ENCODE measurements around the gene CEP63. TPM values are rescaled to one million over a fixed set of nuclear protein-coding genes. Genes with fewer than 3 reads are reported as not detected.

Gene CEP63
- total RNA-seq, 1 donor from 2014 or later = 26.3 TPM

DNA sequence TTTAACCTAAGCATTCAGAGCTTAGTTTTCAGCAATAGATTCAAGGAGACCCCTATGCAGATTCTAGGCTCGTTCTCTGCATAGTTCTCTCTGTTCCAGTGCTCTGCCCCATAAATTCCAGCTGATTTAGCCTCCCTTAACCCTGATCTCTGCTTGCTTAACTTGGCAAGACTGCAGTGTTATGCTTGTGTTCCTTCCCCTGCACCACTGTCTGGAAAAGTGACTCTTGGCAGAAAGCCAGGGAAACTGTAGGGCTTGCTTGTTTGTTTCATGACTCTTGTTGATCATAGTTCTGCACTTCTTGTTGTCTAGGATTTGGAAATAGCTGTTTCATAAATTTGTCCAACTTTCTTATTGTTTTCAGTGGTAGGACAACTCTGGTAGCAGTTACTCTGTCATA, 40.2 kb upstream of the CEP63 start:
- H3K36me3 Mint-ChIP-seq (ENCODE audit: unreplicated experiment) = peaks cover 2% of the 10 kb centered on the region
- peak overlapping the region; percentile 48 for H3K27ac Mint-ChIP-seq (ENCODE audit: unreplicated experiment)
- peaks cover 11% of the 10 kb centered on the region for H3K9me3 Mint-ChIP-seq (ENCODE audit: unreplicated experiment)
- DNase-seq (ENCODE audit: extremely low spot score, unreplicated experiment) = no peak
- peaks cover 49% of the 10 kb centered on the region for H3K4me1 Mint-ChIP-seq (ENCODE audit: unreplicated experiment)
- H3K4me3 Mint-ChIP-seq (ENCODE audit: unreplicated experiment) = no peak overlapping the region
- no peaks in the 10 kb centered on the region for H3K27me3 Mint-ChIP-seq (ENCODE audit: unreplicated experiment)
- no peak for TF ChIP-seq CTCF (IDR thresholded peaks at IDR 0.05)

- DNase-seq (ENCODE audit: extremely low spot score, unreplicated experiment) = no peak
- Mint-ChIP-seq H3K27ac (ENCODE audit: unreplicated experiment) (peak overlapping the region; percentile 68), H3K27me3 (ENCODE audit: unreplicated experiment) (no peaks in the 10 kb centered on the region), H3K4me3 (ENCODE audit: unreplicated experiment) (no peak overlapping the region), H3K4me1 (ENCODE audit: unreplicated experiment) (peaks cover 46% of the 10 kb centered on the region), H3K9me3 (ENCODE audit: unreplicated experiment) (peaks cover 11% of the 10 kb centered on the region), H3K36me3 (ENCODE audit: unreplicated experiment) (peaks cover 2% of the 10 kb centered on the region)
- TF ChIP-seq CTCF (IDR thresholded peaks at IDR 0.05) = no peak
Measured at GRCh38 chr3:134446800-134447199, 39.1 kb upstream of the CEP63 start.

GRCh38 chr3:134447351-134447750, 38.5 kb upstream of the CEP63 start:
- TF ChIP-seq CTCF (IDR thresholded peaks at IDR 0.05) = no peak
- Mint-ChIP-seq H3K4me3 (ENCODE audit: unreplicated experiment) (no peak overlapping the region), H3K27ac (ENCODE audit: unreplicated experiment) (peak overlapping the region; percentile 48), H3K27me3 (ENCODE audit: unreplicated experiment) (no peaks in the 10 kb centered on the region), H3K9me3 (ENCODE audit: unreplicated experiment) (peaks cover 11% of the 10 kb centered on the region), H3K4me1 (ENCODE audit: unreplicated experiment) (peaks cover 46% of the 10 kb centered on the region), H3K36me3 (ENCODE audit: unreplicated experiment) (peaks cover 2% of the 10 kb centered on the region)
- no peak for DNase-seq (ENCODE audit: extremely low spot score, unreplicated experiment)

DNA sequence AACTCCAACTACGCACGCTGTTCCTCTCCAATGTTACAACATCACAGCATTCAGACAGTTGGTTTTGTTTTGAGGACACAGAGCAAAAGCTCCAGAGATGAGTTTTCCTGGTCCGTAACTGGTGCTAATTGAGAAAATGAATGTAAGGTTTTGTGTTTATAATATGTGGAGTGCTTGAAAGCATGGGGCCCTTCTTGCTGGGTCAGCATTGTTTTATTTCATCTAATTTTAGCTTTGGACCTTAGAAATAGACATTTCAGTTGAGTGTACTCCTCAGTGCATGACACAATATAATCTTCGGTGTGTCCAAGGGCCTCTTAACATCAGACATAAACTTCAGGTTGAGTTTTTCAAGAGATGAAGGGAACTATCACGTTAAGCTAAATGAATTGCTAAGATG, 37.2 kb upstream of the CEP63 start:
- no peak for DNase-seq (ENCODE audit: extremely low spot score, unreplicated experiment)
- no peaks in the 10 kb centered on the region for H3K27me3 Mint-ChIP-seq (ENCODE audit: unreplicated experiment)
- peaks cover 46% of the 10 kb centered on the region for H3K4me1 Mint-ChIP-seq (ENCODE audit: unreplicated experiment)
- TF ChIP-seq CTCF (IDR thresholded peaks at IDR 0.05) = no peak
- peaks cover 11% of the 10 kb centered on the region for H3K9me3 Mint-ChIP-seq (ENCODE audit: unreplicated experiment)
- H3K27ac Mint-ChIP-seq (ENCODE audit: unreplicated experiment) = no peak overlapping the region
- peaks cover 2% of the 10 kb centered on the region for H3K36me3 Mint-ChIP-seq (ENCODE audit: unreplicated experiment)
- no peak overlapping the region for H3K4me3 Mint-ChIP-seq (ENCODE audit: unreplicated experiment)

DNA sequence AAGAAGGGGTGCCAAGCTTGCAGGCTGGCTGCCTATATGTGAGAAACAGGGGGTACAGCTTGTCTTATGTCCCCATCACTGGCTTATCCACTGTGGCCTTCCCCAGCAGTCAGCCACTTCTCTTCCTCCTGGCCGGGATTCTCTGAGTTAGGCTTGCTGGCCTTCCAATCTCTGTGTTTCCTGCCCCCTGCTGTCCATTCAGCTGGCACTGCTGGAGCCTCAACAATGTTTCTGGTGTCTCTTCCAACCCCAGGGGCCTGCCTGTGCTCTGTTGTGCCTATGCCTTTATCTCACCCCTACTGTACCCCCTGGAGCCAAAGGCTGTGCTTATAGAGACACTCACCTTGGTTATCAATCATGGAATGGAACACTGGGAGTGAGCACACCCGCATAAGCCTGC, 36.6 kb upstream of the CEP63 start:
- no peak overlapping the region for H3K27ac Mint-ChIP-seq (ENCODE audit: unreplicated experiment)
- H3K27me3 Mint-ChIP-seq (ENCODE audit: unreplicated experiment) = no peaks in the 10 kb centered on the region
- no peak for DNase-seq (ENCODE audit: extremely low spot score, unreplicated experiment)
- H3K4me3 Mint-ChIP-seq (ENCODE audit: unreplicated experiment) = no peak overlapping the region
- H3K9me3 Mint-ChIP-seq (ENCODE audit: unreplicated experiment) = peaks cover 11% of the 10 kb centered on the region
- H3K4me1 Mint-ChIP-seq (ENCODE audit: unreplicated experiment) = peaks cover 46% of the 10 kb centered on the region
- H3K36me3 Mint-ChIP-seq (ENCODE audit: unreplicated experiment) = peaks cover 2% of the 10 kb centered on the region
- TF ChIP-seq CTCF (IDR thresholded peaks at IDR 0.05) = peak; percentile 49

Measured in osteocyte (in vitro differentiated cells).